Renal pelvis (tissue), 4 donors: ENCODE data around the gene CHD6. TPM values are rescaled to one million over a fixed set of nuclear protein-coding genes. Genes with fewer than 3 reads are reported as not detected.
A peak's percentile ranks its signal among the peaks of the same experiment; 100 is the strongest.

Source experiments
- DNase-seq: peaks from one replicate; pipeline ENCODE4 v3.0.0-alpha.2; 2013
- polyA plus RNA-seq, 3 donors: library from polyadenylated mRNA; unstranded; fragments of 120-200 nt; gene quantifications; one replicate each; pipeline ENCODE4 v1.2.1, GENCODE V29; 2013; ENCODE audit not compliant: insufficient read length in 3 of 3

Gene CHD6
- polyA plus RNA-seq, 3 donors = 46.9 to 60.4 (median 55.4) TPM

DNA sequence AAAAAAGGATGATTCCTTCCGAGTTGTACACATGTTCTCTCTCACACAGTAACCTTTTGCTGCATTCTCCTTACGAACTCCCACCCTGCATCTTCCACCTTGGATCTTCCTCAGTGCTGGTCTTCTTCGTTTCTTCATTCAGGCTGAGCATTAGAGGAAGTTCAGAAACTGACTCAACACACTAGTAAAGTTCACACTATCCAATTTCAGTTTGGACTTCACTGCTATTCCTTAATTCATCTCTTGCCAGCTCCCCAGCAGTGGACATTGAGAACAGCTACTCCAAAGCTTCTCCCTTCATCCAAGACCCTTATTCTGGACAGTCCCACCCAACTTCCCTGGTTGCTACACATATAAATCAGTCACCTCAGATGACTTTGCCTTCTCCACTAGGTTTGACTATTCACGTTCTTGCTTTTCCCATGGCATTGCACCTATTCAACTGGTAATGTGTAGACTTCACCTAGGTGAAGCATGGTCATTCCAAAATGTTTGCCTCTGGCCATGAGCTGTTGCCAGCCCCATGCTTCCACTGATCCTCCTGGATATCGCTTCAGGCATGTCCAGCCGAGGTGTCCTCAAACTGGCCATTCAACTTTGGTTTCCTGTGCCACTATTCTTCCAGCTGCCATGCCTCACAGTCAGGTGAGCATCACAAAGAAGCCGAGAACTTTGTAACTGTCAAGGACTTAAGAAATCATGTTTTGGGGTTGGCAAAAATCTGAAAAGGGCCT, 147.6 kb downstream of the CHD6 start:
- no peak for DNase-seq

DNA sequence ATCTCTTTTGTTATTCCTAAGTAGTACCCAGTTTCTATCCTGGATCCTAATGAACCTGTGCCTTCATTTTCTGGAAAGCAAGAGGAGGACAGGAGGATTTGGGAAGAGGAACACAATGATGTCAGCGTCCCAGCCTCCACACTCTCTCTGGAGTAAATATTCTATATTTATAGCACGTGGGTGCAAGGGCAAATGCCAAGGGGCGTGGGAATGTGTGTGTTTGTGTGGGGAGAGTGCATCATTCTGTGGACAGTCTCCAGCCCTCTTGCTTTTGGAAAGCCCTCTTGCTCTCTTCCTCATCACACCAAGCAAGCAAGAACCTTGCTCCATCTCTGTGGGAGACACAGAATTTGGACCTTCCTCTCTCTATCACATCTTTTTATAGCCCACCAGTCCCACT, 148.3 kb downstream of the CHD6 start:
- no peak for DNase-seq

DNA sequence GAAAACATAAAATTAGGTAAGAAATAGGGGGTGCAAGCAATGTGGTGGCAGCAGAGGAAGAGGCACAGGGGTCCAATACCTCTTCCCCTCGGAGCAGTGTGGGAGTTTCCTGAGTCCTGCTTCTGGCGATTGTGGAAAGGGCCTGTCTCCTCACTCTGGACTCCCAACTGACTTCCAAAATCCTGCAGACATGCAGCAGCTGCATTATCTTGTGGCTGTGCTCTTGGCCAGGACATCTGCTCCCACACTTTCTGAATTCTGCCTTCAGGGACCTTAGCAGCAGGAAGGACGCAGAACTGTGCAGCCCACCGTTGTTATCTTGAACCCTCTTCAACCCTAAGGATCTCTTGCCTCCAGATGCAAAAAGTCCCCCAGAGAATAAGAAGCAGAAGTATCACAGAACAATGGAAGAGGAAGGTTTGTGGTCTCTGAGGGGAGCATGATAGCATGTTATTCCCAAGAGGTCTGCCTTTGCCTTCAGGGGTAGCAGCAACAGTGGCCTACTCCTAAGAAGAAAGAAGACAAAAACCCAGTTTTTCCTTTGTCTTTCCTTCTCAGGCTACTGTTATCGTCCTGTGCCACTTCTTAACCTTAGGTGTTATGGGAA, 149.1 kb downstream of the CHD6 start:
- DNase-seq = no peak

DNA sequence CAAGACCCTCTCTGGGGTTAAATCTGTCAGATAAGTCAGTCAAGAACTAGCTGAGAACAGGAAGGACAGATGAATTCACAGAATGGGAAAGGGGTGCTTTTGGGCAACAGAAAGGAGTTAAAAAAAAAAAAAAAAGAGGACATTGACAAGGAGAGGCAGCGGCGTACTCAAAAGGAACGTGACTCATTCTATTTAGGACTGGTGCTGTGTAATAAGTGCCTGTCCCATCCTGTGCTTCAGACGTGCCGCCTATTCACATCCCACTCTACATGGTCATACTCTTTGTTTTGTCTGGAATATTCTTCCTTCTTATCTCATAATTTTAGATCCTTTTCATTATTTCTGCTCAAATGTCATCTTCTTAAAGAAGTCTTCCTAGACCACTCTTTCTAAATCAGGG, 150.5 kb downstream of the CHD6 start:
- DNase-seq = no peak

DNA sequence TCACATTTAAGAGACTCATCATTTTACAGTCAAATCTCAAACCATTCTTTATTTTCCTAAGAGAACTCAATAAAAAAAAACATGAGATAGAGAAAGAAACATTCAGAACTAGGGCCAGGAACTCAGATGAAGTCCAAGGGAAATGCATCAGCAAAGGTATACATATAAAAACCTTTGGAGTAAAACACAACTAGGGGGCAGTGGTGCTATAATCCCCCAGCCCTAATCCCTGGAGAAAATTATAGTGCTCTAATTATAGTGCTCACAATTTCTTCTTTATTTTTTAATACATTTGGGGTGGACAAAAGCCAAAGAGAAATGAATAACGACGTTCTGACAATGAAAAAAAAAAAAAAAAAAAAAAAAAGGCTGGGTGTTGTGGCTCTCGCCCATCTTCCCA, 151.0 kb downstream of the CHD6 start:
- no peak for DNase-seq

DNA sequence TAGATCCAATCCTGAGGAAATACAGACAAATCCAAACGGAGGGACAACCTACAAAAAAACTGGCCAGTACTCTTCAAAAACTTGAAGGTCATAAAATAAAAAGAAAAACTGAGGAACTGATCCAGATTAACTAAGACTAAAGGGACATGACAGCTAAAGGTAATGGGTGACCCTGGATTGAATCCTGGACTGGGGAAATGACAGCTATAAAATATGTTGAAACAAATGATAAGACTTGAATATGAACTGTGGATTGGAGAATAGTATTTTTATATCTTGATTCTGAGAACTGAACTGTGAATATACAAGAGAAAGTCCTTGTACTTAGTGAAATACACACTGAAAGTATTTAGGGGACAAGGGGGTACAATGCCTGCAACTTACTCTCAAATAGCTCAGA, 154.6 kb downstream of the CHD6 start:
- DNase-seq = no peak

DNA sequence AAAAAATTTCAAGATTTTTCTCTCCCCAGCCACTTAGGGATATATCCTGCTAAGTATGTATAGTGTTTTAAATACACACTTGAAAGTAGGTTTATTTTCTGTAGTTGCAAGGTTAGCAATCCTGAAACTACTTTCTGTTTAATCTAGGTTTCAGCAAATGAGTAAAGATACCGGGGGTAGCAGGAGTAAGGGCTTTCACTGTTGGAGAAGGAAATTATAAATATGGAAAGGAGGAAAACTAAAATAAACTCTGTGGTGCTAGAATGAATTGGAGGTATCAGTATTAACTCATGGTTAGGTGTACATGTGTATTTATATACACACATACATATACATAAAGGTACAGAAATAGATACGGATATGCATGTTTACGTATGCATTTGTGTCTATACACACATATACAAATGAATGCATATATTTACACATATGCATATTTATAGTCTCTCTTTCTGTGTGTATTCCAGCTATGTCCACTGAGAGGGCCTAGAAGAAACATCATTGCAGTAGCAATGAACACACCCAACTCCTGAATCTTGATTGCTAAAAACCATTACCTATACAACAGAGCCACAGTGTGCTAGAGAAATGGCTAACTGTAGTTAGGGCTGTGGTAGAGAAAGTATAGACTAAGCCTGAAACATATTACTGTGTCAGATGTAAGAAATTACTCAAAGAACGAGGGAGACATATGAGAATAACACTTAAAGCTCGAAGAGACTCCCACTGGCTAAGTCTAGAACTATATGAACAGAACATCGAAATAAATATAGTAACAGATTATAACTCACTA, 155.6 kb downstream of the CHD6 start:
- no peak for DNase-seq

DNA sequence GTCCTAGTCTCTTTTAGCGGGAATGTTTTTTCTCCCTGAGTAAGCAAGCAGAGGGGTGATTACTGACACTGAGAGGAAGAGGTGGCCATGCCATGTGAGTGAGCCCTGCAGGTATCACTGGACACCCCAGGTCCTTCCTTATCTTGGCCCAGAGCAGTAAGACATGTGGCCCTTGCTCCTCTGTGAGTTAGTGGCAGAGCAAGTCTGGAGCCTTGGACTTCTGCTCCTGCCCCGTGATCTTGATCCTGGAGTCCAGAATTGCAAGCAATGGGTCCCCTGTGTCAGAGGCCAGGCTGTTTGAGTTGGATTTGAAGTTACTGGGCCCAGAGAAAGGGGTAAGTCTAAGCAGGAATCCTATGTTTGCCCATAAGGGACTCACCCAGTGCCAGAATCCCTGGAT, 159.4 kb downstream of the CHD6 start:
- no peak for DNase-seq

DNA sequence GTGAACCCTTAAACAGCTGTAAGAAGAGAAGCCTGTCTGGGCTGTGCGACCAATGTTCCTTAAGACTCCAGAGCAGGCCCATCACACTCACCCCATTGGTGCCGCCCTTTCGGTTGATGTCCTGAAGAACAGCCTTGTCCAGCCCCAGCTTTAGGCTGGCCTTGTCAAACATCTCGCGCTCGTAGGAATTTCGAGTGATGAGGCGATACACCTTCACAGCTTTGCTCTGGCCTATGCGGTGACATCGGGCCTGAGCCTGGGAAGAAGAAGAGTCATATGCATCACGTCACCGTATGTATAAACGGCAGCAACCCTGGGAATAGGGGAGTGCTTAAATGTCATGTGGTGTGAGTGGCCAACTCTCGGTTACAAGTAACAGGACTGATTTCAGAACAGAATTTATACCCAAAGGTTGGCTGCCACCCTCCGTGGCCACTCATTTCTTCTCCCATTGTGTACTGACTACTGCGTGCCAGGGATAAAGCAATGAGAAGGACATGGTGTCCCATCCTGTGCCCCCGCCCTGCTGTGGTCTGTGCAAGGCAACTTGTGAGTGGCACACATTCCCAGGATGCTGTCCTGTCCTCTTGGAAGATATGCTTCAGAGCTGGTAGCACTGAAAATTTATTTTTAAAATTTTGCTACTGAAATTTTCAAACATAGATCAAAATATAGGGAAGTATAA, 160.9 kb downstream of the CHD6 start:
- no peak for DNase-seq

DNA sequence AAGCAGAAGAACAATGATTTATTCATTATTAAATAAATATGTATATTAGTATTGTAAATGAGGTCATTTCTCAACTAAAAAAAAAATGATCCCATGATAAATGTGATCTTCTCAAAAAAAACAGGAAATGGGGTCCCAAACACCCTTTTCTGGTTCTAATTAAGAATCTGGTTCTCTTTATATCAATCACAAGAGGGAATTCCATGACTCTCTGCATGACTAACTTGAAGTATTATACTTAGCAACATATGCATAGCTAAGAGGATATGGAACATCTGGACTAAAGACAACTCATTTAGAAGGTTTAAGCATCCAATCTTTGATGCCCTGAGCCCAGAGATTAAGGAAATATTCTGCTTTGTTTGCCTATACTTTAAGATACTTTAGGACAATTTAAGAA, 161.8 kb downstream of the CHD6 start:
- DNase-seq = no peak

DNA sequence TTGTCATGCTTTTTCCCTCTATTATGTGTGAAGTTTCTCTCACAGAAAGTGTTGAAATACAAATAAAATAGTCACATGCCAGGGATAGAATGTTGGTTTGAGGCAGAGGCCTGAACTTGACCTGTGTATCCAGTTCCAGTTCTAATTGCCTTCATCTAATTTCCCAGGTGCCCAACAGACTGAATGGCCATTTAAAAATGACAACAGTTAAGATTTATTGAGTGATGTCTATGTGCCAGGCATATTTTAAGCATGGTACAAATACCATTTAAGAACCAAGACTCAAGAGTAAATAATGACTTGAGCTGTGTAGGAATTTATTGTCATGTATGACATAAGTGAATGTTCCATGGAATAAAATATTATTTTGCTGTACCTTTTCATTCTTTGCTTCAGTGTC, 163.9 kb downstream of the CHD6 start:
- DNase-seq = no peak

DNA sequence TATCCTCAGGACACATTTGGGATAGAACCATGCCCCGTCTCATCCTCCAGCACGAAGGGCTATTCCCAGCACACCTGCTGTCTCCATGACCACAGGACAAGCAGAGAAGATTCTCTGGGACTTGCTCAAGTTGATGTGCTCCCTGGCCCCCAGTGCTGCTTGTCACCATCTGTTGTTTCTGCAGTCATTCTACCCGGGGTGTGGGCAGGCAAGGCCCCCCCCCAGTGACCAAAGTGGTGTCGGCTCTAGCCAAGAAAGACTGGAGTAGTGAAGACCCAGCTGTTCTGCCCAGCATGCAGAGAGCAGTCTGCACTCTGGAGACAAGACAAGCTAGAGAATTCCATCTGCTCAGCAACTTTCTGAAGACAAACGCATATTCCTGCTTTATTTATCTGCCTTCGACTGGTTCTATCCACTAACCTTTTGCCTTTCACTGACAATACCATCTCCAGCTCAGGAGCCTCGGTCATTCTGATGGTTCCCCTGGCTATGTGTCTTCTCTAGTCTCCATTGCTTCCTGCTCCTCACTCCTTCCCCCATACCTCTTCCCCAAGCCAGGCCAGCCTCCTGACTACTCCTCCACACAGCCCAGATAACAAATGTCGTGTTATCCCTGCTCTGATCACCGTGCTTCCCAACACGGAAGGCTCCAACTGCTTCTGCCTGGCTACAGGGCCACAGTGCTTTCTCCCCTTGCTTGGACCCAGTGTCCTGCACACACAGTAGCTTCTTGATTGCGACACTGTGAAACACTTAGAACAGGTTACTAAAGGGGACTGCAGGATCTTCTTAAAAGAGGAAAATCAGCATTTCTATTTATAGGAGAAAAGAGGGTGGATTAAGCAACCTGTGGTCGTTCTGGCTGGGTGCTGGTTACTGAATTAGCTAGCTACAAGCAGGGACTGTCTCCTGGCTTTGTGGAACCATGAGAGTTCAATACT, 164.9 kb downstream of the CHD6 start:
- DNase-seq = no peak

DNA sequence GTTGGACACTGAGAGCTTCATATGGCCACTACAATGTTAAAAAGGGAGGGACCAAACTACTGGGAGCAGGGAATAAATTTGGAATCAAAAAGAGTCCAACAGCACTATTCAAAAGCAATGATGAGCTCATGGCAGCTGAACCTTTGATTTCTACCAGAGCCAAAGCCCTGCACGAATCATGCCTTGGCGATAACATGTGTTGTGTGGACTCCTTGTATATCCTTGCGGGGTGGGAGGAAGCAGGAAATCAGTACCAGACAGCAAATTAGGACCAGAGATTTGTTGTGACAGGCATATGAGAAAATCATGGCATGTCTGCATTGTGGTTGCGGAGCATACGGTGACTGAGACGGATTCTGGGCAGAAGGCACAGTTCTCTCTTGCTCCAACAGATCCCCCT, 166.0 kb downstream of the CHD6 start:
- no peak for DNase-seq

DNA sequence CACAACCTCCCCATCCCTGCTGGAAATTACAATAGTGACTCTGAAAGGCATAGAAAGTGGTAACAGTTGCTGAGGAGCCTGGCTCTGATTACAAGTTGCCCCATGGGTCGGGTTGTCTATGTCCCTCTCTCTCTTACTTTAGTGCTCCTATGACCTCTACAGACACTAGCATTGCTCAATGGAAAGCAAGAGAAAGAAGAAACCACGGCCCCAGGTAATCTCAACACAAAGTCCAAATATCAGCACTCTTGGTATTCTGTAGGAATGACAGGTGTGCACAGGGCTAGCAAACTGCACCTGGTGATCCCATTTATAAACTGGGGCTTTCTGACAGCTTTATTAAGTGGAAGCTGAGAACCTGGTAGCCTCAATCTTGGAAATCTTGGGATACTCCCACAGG, 171.2 kb downstream of the CHD6 start:
- no peak for DNase-seq

DNA sequence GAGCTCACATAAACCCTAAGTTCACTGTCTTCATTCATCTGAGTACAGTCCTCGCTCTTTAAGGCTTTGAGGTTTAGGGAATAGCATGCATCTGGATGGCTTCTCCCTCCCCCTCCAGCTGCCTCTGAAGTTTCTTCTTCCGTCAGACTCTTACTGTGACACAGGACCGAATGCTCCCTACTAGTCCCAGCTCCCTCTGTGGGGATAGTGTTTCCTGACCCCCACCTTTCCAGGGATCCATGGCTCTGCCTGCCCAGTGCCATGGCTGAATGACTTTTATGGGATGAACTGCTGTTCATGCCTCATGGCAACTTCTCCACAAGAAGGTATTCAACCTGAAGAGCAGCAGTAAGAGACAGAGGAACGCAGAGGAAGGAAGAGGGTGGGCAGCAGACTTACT, 171.7 kb downstream of the CHD6 start:
- peak; percentile 75 for DNase-seq

DNA sequence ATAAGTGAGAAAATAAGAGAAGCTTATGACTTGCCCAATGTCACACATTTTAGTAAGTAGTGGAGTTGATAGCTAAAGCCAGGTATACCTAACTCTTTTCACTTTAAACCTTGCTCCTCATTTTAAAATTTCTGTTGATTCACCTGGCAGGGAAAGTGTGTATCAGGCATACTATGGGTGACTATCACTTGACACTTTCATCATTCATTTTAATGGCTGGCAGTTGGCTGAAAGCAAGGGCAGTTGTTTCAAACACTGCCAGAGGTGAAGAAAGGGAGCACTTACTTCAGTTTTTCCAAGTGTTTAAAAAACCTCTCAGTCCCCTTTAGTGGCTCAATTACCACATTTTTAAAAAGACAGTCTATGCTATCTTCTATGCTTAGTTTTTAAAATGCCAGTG, 173.4 kb downstream of the CHD6 start:
- DNase-seq = no peak

DNA sequence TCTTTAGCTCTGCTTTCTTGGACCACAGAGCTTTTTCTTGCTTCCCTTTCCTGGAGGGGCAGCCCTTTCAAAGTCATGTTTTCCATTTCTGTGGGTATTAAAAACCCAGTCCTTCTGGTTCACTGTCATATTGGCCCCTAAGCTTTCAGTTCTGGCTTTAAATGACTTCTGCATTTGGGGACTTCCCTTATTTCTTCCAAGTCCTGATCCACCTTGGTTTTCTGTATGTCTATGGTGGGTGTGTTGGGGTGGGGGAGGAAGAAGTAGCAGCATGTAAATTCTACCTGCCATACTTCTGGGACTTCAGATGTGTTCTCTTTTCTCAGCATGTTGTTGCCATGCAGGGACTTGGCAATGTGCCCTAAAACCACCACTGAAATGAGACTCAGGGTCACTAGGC, 174.5 kb downstream of the CHD6 start:
- DNase-seq = no peak

DNA sequence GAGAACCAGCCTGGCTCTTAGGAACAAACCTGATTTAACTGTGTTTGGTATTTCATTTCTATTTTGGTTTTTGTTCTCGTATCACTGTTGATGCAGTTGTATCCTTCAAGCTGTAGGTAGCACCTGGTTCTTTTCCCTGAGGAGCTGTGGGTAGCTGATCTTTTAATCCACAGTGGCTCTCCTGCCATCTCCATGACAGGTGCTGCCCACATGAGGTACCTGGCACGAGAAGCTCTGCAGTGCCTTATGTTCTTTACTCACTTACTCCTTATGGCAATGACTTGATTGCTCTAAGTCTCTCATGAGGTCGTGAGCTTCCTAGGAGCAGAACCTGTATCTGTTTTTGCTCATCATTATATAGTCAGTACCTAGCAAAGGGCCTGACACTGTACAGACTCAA, 177.3 kb downstream of the CHD6 start:
- no peak for DNase-seq

DNA sequence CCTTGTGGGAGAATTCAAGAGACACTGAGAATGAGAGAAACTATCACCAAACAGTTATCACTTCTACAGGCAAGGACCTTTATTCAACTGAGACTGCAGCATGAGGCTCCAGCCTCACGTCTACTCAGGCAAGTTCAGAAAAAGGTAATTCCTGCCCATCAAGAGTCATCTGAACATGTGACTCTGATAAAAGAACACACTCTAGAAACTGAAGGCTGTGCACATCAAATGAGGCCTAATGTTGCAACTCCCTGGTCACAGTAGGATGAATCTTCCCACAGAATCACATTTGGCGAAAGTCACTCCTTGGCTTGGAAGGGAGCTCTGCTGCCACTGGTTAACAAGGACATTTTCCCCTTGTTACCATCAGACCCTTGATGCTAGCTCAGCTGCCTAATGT, 180.3 kb downstream of the CHD6 start:
- no peak for DNase-seq

DNA sequence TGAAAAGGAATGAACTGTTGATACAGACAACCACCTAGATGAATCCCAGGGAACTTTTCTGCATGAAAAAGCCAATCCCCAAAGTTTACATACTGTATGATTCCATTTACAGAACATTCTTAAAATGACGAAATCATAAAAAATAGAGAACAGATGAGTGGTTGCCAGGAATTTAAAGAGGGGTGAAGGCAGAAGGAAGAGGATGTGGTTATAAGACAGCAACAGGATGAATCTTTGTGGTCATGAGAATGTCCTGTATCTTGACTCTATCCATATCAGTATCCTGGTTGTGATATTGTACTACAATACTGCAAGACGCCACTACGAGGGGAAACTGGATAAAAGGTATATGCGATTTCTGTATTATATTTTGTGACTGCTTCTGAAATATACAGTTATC, 181.5 kb downstream of the CHD6 start:
- DNase-seq = no peak

DNA sequence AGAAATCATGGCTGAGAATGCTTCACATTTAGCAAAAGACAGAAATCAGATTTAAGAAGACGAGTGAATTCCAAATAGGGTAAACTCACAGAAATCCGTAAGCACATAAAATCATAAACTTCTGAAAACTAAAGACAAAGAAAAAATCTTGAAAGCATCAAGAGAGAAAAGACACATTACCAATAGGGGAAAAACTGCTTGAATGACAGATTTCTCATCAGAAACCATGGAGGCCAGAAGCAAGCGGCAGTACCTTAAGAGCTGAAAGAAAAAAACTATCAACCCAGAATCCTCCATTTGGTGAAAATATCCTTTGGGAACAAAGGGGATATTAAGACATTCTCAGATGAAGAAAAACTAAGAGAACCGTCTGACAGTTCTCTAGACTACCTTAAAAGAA, 185.0 kb downstream of the CHD6 start:
- DNase-seq = no peak

DNA sequence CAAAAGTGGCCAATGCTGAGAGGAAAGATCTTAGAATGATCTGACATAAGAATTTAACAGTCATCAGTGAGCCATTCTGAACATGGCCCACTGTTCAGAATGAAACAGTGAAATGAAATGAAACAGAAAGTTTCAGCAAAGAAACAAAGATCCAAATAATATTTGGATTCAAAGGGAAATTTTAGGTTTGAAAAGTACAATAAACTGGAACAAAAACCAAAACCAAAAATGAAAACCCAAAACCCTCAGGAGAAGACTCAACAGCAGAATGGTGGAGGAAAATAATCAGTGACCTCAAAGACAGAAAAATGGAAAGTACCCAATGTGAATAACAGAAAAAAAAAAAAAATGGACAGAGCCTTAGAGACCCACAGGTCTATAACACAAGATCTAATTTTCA, 185.4 kb downstream of the CHD6 start:
- no peak for DNase-seq
